Esophagus squamous epithelium (tissue), 5 donors: ENCODE data around the gene TEX264. TPM values are rescaled to one million over a fixed set of nuclear protein-coding genes. Genes with fewer than 3 reads are reported as not detected.

Experiments
- DNase-seq: peaks from one replicate; lab custom pipeline; 2025; lab: John Stamatoyannopoulos, UW
- H3K27ac ChIP-seq, 4 donors: fragments of 200-600 bp; sonication (generic); one replicate each; pipeline ENCODE4 v1.5.1; 2016 to 2019; ENCODE audit warnings: mild to moderate bottlenecking in 1 of 4
- H3K27me3 ChIP-seq, 4 donors: fragments of 200-600 bp; sonication (generic); 1 replicate in 3 of 4; 2 replicates in 1 of 4; pipeline versions ENCODE4 v1.5.1 to v1.6.0; 2017 to 2021; ENCODE audit warnings: antibody characterized with exemption in 1 of 4
- H3K36me3 ChIP-seq, 3 donors: fragments of 200-600 bp; sonication (generic); one replicate each; pipeline ENCODE4 v1.5.1; 2016 to 2019
- H3K4me1 ChIP-seq, 3 donors: fragments of 200-600 bp; sonication (generic); one replicate each; pipeline ENCODE4 v1.5.1; 2017 to 2019
- H3K4me3 ChIP-seq, 4 donors: fragments of 200-600 bp; sonication (generic); 1 replicate in 3 of 4; 2 replicates in 1 of 4; pipeline ENCODE4 v1.5.1; 2016 to 2019; ENCODE audit warnings: mild to moderate bottlenecking in 2 of 4, moderate library complexity in 1 of 4
- H3K9me3 ChIP-seq, 3 donors: fragments of 200-600 bp; sonication (generic); one replicate each; pipeline ENCODE4 v1.5.1; 2016 to 2019
- POLR2A ChIP-seq, 4 donors: fragments of 450-650 bp; IDR thresholded peaks; one replicate each; pipeline ENCODE4 v1.6.1; 2017; ENCODE audit warnings: antibody characterized with exemption in 4 of 4, mild to moderate bottlenecking in 4 of 4, moderate library complexity in 3 of 4
- whole genome bisulfite sequencing, 2 donors: methylation state at CpG; one replicate each; pipeline ENCODE4 v1.1.5; 2018; 5-methylcytosine and 5-hydroxymethylcytosine counted together
- intact Hi-C: fragments of 100-400 bp; cut with DNase I; formaldehyde crosslinking; loops from one replicate; pipeline ENCODE4 v1.15.0; 2022
- total RNA-seq, 4 donors: library from RNA; depleted of rRNA; stranded (reverse); fragments of >200 nt; gene quantifications; one replicate each; pipeline ENCODE4 v1.1.0, GENCODE V29; 2016
- TF ChIP-seq, protein P1 (sequence below), 6 experiments: fragments of 450-650 bp in 4 of 6; fragments of 200-600 bp in 2 of 6; sonication (generic) in 2 of 6; IDR thresholded peaks; one replicate each; pipeline ENCODE4 v1.5.1; 2016 to 2019; ENCODE audit warnings: antibody characterized with exemption in 6 of 6, mild to moderate bottlenecking in 4 of 6, moderate library complexity in 4 of 6
- donor health status: DM: yes; HTN: yes; CAD: no.

The TEX264 gene
- total RNA-seq, 4 donors from 2014 or later, result 39.9 to 65.0 (median 57.3) TPM

GRCh38 chr3:51716805-51717204 is 45.8 kb downstream of the TEX264 start:
- Histone ChIP-seq H3K4me1 (no peaks in the 10 kb centered on the region), H3K27me3 (peaks cover 0 to 7% (median 0%) of the 10 kb centered on the region in 4 donors), H3K36me3 (no peaks in the 10 kb centered on the region), H3K9me3 (no peaks in the 10 kb centered on the region), H3K4me3 (no peak overlapping the region), H3K27ac (no peak overlapping the region)
- TF ChIP-seq, protein P1, sequence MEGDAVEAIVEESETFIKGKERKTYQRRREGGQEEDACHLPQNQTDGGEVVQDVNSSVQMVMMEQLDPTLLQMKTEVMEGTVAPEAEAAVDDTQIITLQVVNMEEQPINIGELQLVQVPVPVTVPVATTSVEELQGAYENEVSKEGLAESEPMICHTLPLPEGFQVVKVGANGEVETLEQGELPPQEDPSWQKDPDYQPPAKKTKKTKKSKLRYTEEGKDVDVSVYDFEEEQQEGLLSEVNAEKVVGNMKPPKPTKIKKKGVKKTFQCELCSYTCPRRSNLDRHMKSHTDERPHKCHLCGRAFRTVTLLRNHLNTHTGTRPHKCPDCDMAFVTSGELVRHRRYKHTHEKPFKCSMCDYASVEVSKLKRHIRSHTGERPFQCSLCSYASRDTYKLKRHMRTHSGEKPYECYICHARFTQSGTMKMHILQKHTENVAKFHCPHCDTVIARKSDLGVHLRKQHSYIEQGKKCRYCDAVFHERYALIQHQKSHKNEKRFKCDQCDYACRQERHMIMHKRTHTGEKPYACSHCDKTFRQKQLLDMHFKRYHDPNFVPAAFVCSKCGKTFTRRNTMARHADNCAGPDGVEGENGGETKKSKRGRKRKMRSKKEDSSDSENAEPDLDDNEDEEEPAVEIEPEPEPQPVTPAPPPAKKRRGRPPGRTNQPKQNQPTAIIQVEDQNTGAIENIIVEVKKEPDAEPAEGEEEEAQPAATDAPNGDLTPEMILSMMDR (IDR thresholded peaks at IDR 0.05), result no peak
- no peak for TF ChIP-seq POLR2A (IDR thresholded peaks at IDR 0.05)
- no peak for DNase-seq
- intact Hi-C loops, result no loop called here
- 75% methylated on average over 2 to 4 of the region's 5 CpGs for WGBS, 2 donors

- DNase-seq, result no peak
- H3K4me1 ChIP-seq, result no peaks in the 10 kb centered on the region
- H3K27ac ChIP-seq, result no peak overlapping the region
- no peaks in the 10 kb centered on the region for H3K36me3 ChIP-seq
- H3K4me3 ChIP-seq, result no peak overlapping the region
- intact Hi-C loops, result no loop called here
- TF ChIP-seq, protein P1 (IDR thresholded peaks at IDR 0.05), result no peak
- TF ChIP-seq POLR2A (IDR thresholded peaks at IDR 0.05), result no peak
- WGBS, 2 donors, result 90 to 100% methylated on average over 1 to 10 of the region's 10 CpGs
- no peaks in the 10 kb centered on the region for H3K9me3 ChIP-seq
- peaks cover 0 to 7% (median 0%) of the 10 kb centered on the region in 4 donors for H3K27me3 ChIP-seq
These were observed 46.4 kb downstream of the TEX264 start for GRCh38 chr3:51717446-51717845.

DNA sequence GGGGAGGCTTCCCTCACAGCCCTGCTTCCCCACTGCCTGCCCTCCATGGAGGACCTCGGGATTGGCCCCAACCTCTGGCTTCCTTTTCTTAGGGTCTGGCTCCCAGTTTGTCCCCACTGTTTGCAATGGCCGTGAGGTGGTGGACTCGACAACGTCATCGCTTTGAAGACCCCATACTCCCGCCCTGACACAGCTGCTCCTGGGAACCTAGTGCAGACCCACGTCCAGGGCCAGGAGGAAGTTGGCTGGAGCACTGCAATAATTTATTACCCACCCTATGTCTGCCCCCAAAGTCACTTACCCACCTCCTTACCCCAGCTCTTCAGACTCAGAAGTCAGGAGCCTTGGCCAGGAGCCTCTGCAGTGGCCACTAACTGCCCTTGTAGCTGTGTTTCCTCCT is 46.9 kb downstream of the TEX264 start:
- Histone ChIP-seq H3K36me3 (no peaks in the 10 kb centered on the region), H3K4me1 (no peaks in the 10 kb centered on the region), H3K9me3 (no peaks in the 10 kb centered on the region), H3K4me3 (no peak overlapping the region), H3K27ac (no peak overlapping the region), H3K27me3 (peaks cover 0 to 7% (median 0%) of the 10 kb centered on the region in 4 donors)
- intact Hi-C loops, result no loop called here
- TF ChIP-seq POLR2A (IDR thresholded peaks at IDR 0.05), result no peak
- TF ChIP-seq, protein P1 (IDR thresholded peaks at IDR 0.05), result no peak
- DNase-seq, result no peak
- 77 to 93% methylated on average over 5 to 7 of the region's 7 CpGs for WGBS, 2 donors

DNA sequence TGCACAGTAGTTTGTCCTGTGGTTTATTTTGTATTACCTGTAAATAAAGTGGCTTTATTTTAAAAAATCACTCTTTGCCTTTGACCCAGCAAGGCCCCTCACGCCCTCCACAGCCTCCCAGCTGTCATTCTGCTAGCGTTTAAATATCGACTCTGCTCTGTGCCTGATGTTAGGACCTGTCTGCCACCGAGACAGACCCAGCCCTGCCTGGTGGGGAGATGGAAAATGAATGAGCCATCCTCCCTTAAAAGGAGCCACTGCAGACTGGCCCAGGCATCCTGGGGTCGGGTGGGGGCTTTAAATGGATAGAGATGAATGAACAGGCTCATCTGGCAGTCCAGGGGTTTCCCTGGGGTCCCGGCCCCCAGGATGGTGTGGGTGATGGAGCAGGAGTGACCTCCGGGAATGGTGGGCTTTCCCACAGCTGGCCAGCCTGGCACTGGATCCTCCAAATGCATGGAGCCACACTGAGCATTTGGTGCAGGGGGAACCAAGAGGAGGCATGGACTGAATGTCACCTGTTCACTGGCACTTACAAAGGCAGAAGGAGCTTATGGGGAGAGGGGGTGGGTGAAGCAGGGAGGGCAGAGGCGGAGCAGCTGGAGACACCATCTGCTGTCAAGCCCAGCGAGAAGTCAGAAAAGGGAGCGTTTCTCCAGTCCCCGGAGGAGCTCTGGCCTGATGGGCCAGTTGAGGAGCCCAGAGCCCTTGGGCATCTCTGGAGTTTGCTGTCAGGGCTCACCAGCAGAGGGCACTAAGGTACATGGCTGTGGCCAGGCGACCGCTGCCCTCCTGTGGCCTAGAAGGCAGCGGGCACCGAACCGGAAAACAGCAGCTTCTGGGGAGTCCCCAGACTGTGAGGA is 47.7 kb downstream of the TEX264 start:
- Histone ChIP-seq H3K27me3 (peaks cover 0 to 7% (median 0%) of the 10 kb centered on the region in 4 donors), H3K4me3 (no peak overlapping the region), H3K36me3 (no peaks in the 10 kb centered on the region), H3K9me3 (no peaks in the 10 kb centered on the region), H3K27ac (no peak overlapping the region), H3K4me1 (no peaks in the 10 kb centered on the region)
- TF ChIP-seq POLR2A (IDR thresholded peaks at IDR 0.05), result no peak
- TF ChIP-seq, protein P1 (IDR thresholded peaks at IDR 0.05), result peak in 5 of 6 experiments; percentile 34 to 83 (median 68)
- WGBS, 2 donors, result 42 to 50% methylated on average over 10 to 14 of the region's 16 CpGs
- intact Hi-C loops, result no loop called here
- no peak for DNase-seq

- H3K27me3 ChIP-seq, result peaks cover 0 to 7% (median 0%) of the 10 kb centered on the region in 4 donors
- no peak for DNase-seq
- intact Hi-C loops, result no loop called here
- no peaks in the 10 kb centered on the region for H3K36me3 ChIP-seq
- 72 to 79% methylated on average over 4 to 5 of the region's 5 CpGs for WGBS, 2 donors
- no peak overlapping the region for H3K4me3 ChIP-seq
- H3K4me1 ChIP-seq, result no peaks in the 10 kb centered on the region
- no peaks in the 10 kb centered on the region for H3K9me3 ChIP-seq
- H3K27ac ChIP-seq, result no peak overlapping the region
- TF ChIP-seq, protein P1 (IDR thresholded peaks at IDR 0.05), result no peak
- TF ChIP-seq POLR2A (IDR thresholded peaks at IDR 0.05), result no peak
These were observed 48.5 kb downstream of the TEX264 start for GRCh38 chr3:51719410-51720025.
